ENCODE measurements around the gene MEOX1.
"Not testable (repeated sequence)": the region's sequence is repeated elsewhere in the genome, so short reads cannot be mapped to it uniquely, and the experiment has no call there.

Gene MEOX1

DNA sequence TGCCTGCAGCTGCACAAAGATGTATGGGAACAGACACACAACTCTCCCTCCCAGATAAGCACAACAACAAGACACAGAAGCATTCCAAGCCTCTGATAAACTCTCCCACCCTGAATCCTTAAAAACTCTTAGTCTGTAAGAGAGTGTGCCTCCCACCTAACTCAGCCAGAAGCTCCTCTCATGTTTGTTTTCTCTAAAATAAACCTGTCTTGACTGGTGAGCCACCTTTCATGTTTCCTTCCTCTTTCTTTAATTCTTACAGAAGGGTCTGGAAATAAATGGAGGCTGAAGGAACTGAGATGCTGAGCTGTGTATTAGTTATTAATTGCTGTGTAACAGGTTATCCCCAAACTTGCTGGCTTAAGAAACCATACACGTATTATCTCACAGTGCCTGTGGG, 57.2 kb downstream of the MEOX1 start:
- Histone ChIP-seq H3K36me3 (ENCODE audit: control insufficient read depth in 2 of 2, insufficient read depth in 2 of 2, low read length in 2 of 2) (no peaks in the 10 kb centered on the region), H3K4me3 (ENCODE audit: low read length in 2 of 2) (no peak overlapping the region), H3K9ac (ENCODE audit: low read length in 2 of 2) (no peak overlapping the region), H3K27me3 (ENCODE audit: control insufficient read depth in 1 of 2, insufficient read depth in 2 of 2, low read length in 2 of 2) (no peaks in the 10 kb centered on the region), H3K27ac (ENCODE audit: low read length) (no peak overlapping the region), H3K4me1 (ENCODE audit: control insufficient read depth, insufficient read depth, low read length) (peaks cover 11% of the 10 kb centered on the region), H3K9me3 (ENCODE audit: control insufficient read depth in 2 of 2, low read length in 2 of 2) (no peaks in the 10 kb centered on the region)

DNA sequence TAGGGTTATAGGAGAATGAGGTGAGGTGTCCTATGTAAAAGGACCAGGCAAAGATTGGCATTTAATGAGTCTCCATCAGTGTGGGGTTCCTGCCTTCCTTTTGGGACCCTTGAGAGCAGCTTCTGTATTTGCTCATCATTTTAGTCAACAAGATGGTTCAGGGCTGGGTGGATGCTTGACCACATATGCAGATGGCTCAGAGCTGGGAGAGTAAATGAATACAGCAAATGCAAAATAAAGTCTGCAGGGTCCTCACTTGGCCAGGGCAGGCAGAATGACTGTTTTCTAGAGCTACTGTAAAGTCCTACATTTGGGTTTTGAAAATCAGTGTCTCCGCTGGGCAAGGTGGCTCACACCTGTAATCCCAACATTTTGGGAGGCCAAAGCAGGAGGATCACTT, 58.4 kb downstream of the MEOX1 start:
- no peaks in the 10 kb centered on the region for H3K27me3 ChIP-seq (ENCODE audit: control insufficient read depth in 1 of 2, insufficient read depth in 2 of 2, low read length in 2 of 2)
- H3K4me3 ChIP-seq (ENCODE audit: low read length in 2 of 2) = no peak overlapping the region
- H3K4me1 ChIP-seq (ENCODE audit: control insufficient read depth, insufficient read depth, low read length) = peaks cover 11% of the 10 kb centered on the region
- no peak overlapping the region for H3K9ac ChIP-seq (ENCODE audit: low read length in 2 of 2)
- no peaks in the 10 kb centered on the region for H3K36me3 ChIP-seq (ENCODE audit: control insufficient read depth in 2 of 2, insufficient read depth in 2 of 2, low read length in 2 of 2)
- H3K27ac ChIP-seq (ENCODE audit: low read length) = no peak overlapping the region
- no peaks in the 10 kb centered on the region for H3K9me3 ChIP-seq (ENCODE audit: control insufficient read depth in 2 of 2, low read length in 2 of 2)

DNA sequence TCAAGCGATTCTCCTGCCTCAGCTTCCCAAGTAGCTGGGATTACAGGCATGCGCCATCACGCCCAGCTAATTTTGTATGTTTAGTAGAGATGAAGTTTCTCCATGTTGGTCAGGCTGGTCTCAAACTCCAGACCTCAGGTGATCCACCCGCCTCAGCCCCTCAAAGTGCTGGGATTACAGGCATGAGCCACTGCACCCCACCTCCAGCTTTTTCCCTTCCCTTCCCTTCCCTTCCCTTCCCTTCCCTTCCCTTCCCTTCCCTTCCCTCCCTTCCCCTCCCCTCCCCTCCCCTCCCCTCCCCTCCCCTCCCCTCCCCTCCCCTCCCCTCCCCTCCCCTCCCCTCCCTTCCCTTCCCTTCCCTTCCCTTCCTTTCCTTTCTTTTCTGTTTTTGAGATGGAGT, 59.2 kb downstream of the MEOX1 start:
- not testable (repeated sequence) for H3K27me3 ChIP-seq (ENCODE audit: control insufficient read depth in 1 of 2, insufficient read depth in 2 of 2, low read length in 2 of 2); H3K27ac ChIP-seq (ENCODE audit: low read length); H3K9ac ChIP-seq (ENCODE audit: low read length in 2 of 2); H3K36me3 ChIP-seq (ENCODE audit: control insufficient read depth in 2 of 2, insufficient read depth in 2 of 2, low read length in 2 of 2); H3K4me3 ChIP-seq (ENCODE audit: low read length in 2 of 2); H3K9me3 ChIP-seq (ENCODE audit: control insufficient read depth in 2 of 2, low read length in 2 of 2)
- H3K4me1 ChIP-seq (ENCODE audit: control insufficient read depth, insufficient read depth, low read length) = peaks cover 11% of the 10 kb centered on the region

DNA sequence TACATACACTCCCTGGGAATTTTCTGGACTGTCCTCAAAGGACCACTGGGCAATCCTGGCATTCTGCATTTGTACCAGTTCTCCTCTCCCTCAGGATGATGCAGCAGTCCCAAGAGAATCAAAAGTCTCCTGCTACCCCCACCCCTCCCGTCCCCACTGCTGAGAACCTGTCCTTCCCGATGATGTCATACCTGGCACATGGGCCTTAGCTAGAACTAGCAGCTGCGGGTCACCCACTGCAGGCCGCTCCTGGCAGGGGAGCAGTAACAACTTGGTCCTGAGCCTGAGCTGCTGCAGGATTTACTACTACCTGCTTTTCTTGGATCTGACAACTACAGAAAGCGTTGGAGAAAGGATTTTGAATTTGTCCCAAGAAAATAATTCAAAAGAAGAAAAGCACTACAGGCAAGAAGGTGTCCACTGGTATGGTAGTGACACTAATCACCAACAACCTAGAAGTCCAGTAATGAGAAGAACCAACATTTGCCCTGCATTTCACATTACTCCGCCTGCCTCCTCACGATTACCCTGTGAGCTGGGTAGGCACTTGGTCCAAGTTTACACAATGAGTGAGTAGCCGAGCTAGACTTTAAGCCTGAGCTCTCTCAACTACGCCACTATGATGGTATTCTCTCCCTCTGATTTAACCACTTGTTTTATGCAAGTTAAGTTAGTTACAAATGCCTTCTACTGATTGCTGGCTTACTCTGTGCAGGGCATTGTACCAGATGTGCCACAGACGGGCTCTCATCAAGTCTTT, 60.3 kb downstream of the MEOX1 start:
- Histone ChIP-seq H3K9ac (ENCODE audit: low read length in 2 of 2) (peak overlapping the region in 1 of 2 donors; percentile 13), H3K4me1 (ENCODE audit: control insufficient read depth, insufficient read depth, low read length) (peaks cover 11% of the 10 kb centered on the region), H3K36me3 (ENCODE audit: control insufficient read depth in 2 of 2, insufficient read depth in 2 of 2, low read length in 2 of 2) (no peaks in the 10 kb centered on the region), H3K9me3 (ENCODE audit: control insufficient read depth in 2 of 2, low read length in 2 of 2) (no peaks in the 10 kb centered on the region), H3K27ac (ENCODE audit: low read length) (peak overlapping the region; percentile 58), H3K27me3 (ENCODE audit: control insufficient read depth in 1 of 2, insufficient read depth in 2 of 2, low read length in 2 of 2) (no peaks in the 10 kb centered on the region), H3K4me3 (ENCODE audit: low read length in 2 of 2) (no peak overlapping the region)

DNA sequence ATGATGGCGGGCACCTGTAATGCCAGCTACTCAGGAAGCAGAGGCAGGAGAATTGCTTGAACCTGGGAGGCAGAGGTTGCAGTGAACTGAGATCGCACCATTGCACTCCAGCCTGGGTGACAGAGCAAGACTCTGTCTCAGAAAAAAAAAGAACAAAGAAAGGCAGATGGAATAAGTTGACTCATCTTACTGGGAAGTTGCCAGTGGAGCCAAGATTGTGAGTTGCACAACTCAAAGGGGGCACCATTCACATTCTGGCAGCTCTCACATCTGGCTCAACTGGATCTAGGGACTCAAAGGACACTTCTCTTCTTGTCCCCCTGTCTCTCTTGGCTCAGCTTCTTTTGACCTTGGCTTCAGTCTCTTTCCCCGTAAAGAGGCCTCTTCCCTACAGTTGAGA, 61.9 kb downstream of the MEOX1 start:
- Histone ChIP-seq H3K36me3 (ENCODE audit: control insufficient read depth in 2 of 2, insufficient read depth in 2 of 2, low read length in 2 of 2) (no peaks in the 10 kb centered on the region), H3K4me1 (ENCODE audit: control insufficient read depth, insufficient read depth, low read length) (peaks cover 11% of the 10 kb centered on the region), H3K27me3 (ENCODE audit: control insufficient read depth in 1 of 2, insufficient read depth in 2 of 2, low read length in 2 of 2) (no peaks in the 10 kb centered on the region), H3K9ac (ENCODE audit: low read length in 2 of 2) (no peak overlapping the region), H3K27ac (ENCODE audit: low read length) (no peak overlapping the region), H3K4me3 (ENCODE audit: low read length in 2 of 2) (no peak overlapping the region), H3K9me3 (ENCODE audit: control insufficient read depth in 2 of 2, low read length in 2 of 2) (no peaks in the 10 kb centered on the region)

DNA sequence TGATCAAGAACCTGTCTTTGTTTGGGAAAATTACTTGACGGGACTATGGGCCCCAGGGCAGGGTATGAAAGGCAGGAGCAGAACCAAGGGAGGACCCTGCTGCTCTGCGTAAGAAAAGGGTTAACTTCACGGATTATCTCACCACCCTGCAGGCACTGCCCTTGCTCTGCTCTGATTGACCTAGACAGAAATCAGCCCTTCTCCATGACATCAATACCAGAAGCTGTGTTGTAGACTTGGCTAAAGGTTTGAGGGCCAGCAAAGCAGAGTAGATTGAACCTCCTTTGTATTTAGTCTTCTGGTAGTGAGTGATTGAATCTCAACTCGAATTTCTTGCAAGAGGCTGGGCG, 62.7 kb downstream of the MEOX1 start:
- H3K9ac ChIP-seq (ENCODE audit: low read length in 2 of 2) = no peak overlapping the region
- H3K4me1 ChIP-seq (ENCODE audit: control insufficient read depth, insufficient read depth, low read length) = peaks cover 11% of the 10 kb centered on the region
- no peak overlapping the region for H3K4me3 ChIP-seq (ENCODE audit: low read length in 2 of 2)
- H3K27ac ChIP-seq (ENCODE audit: low read length) = no peak overlapping the region
- H3K9me3 ChIP-seq (ENCODE audit: control insufficient read depth in 2 of 2, low read length in 2 of 2) = no peaks in the 10 kb centered on the region
- no peaks in the 10 kb centered on the region for H3K36me3 ChIP-seq (ENCODE audit: control insufficient read depth in 2 of 2, insufficient read depth in 2 of 2, low read length in 2 of 2)
- H3K27me3 ChIP-seq (ENCODE audit: control insufficient read depth in 1 of 2, insufficient read depth in 2 of 2, low read length in 2 of 2) = no peaks in the 10 kb centered on the region

DNA sequence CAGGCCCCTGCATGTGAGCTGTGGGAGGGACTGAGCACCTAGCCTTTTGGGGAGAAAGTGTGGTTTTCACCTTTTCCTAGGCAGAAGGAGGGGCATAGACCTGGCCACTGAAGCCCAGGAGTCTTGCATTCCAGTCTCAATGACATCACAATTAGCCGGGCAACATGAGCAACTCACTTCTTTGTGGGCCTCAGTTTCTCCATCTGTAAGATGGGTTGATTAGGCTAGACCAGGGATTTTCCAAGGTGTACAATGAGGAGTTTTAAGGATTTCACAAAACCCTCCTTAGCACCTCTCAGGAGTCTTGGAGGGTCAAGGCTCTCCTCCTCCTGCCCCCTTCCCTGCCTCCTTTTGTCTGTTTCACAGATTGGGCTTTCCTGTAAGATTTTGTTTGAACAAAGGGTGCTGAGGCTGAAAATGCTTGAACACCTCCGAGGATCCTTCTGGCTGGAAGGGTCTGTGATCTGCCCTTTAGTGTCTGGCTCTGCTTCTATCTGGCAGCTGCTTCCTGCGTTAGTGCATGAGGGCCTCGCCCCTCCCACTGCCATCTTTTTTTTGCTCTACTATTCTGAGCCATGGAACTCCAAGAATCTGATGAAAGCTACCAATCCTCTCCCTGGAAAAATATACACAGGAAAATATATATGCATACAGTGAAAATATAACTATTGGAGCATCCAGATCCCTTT, 63.2 kb downstream of the MEOX1 start:
- Histone ChIP-seq H3K36me3 (ENCODE audit: control insufficient read depth in 2 of 2, insufficient read depth in 2 of 2, low read length in 2 of 2) (no peaks in the 10 kb centered on the region), H3K27ac (ENCODE audit: low read length) (no peak overlapping the region), H3K27me3 (ENCODE audit: control insufficient read depth in 1 of 2, insufficient read depth in 2 of 2, low read length in 2 of 2) (no peaks in the 10 kb centered on the region), H3K4me1 (ENCODE audit: control insufficient read depth, insufficient read depth, low read length) (peaks cover 11% of the 10 kb centered on the region), H3K4me3 (ENCODE audit: low read length in 2 of 2) (no peak overlapping the region), H3K9me3 (ENCODE audit: control insufficient read depth in 2 of 2, low read length in 2 of 2) (no peaks in the 10 kb centered on the region), H3K9ac (ENCODE audit: low read length in 2 of 2) (no peak overlapping the region)

DNA sequence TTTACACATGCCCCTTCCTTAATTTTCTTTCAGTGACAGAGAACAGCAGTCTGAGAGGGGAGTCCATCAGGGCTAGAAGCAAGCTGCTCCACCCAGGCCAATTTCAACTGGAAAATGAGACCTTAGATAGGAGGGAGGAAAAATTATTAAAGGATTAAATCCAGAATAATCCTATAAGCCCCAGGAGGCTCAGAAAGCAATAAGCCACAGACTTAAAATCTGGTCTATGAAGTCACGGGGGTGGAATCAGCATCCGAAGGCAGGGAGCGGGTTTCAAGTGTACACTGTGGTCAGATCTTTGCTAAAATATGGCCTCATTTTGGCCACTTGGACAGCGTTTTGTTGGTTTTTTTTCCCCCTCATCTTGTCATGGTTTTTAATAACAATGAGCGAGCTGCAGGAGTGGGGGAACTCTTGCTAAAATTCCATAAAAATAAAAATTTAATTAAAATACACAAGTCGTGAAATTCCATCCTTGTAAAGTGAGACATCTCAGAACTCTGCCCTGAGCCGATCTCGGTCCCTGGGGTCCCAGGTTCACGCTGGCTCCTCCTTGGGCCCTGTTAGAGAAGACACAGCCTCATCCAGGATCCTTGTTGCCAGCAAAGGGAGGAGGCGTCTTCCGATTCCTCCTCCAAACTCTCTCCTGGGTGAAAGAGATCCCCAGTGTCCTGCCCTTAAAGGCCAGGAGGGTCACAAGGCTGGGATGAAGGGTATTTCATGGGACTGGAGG, 63.9 kb downstream of the MEOX1 start:
- Histone ChIP-seq H3K36me3 (ENCODE audit: control insufficient read depth in 2 of 2, insufficient read depth in 2 of 2, low read length in 2 of 2) (no peaks in the 10 kb centered on the region), H3K27me3 (ENCODE audit: control insufficient read depth in 1 of 2, insufficient read depth in 2 of 2, low read length in 2 of 2) (no peaks in the 10 kb centered on the region), H3K4me3 (ENCODE audit: low read length in 2 of 2) (no peak overlapping the region), H3K4me1 (ENCODE audit: control insufficient read depth, insufficient read depth, low read length) (peaks cover 11% of the 10 kb centered on the region), H3K27ac (ENCODE audit: low read length) (no peak overlapping the region), H3K9ac (ENCODE audit: low read length in 2 of 2) (no peak overlapping the region), H3K9me3 (ENCODE audit: control insufficient read depth in 2 of 2, low read length in 2 of 2) (no peaks in the 10 kb centered on the region)

DNA sequence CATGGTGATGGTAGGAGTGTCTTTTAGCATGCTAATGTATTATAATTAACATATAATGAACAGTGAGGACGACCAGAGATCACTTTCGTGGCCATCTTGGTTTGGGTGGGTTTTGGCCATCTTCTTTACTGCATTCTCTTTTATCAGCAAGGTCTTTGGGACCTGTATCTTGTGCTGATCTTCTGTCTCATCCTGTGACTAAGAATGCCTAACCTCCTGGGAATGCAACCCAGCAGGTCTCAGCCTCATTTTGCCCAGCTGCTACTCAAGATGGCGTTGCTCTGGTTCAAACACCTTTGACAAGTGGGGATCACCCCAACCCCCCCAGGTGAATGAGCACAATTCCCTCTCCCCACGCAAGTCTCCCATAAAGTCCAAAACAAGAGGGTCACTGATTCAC, 66.3 kb downstream of the MEOX1 start:
- Histone ChIP-seq H3K36me3 (ENCODE audit: control insufficient read depth in 2 of 2, insufficient read depth in 2 of 2, low read length in 2 of 2) (no peaks in the 10 kb centered on the region), H3K27ac (ENCODE audit: low read length) (no peak overlapping the region), H3K27me3 (ENCODE audit: control insufficient read depth in 1 of 2, insufficient read depth in 2 of 2, low read length in 2 of 2) (no peaks in the 10 kb centered on the region), H3K9me3 (ENCODE audit: control insufficient read depth in 2 of 2, low read length in 2 of 2) (no peaks in the 10 kb centered on the region), H3K9ac (ENCODE audit: low read length in 2 of 2) (no peak overlapping the region), H3K4me3 (ENCODE audit: low read length in 2 of 2) (no peak overlapping the region), H3K4me1 (ENCODE audit: control insufficient read depth, insufficient read depth, low read length) (peaks cover 13% of the 10 kb centered on the region)

DNA sequence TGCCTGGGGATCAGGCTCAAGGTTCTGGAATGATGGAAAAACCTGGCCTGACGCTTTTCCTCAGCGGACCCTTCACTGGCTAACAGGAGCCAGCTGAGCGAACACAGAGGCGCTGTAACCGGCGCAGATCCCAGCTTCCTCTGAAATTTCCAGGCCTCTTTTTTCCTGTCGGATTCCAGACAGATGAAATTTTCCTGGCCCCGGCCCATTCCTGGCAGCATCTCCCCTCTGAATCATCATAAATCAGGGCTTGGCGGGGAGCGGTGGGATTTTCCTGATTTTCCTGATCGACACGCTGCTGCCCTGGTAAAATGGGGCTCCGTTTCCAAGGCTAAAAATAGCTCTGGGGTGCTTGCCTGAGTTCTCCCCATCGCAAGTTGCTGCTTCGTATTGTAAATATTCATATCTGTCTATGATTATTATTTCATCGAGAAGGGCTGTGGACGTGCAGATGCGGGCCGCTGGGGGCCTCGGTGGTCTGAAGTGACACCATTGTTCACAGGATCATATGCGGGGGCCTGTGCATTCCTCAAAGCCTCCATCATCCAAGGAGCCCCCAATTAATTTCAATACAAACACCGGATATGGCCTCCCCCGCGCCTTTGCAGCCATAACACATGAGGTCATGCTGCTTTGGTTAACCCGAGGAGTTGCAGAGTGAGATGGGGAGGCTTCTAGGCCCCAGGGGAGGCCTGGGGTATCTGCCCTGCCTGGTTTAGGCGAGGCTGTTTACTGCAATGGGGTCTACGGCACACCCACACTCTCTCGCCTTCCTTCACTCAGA, 69.8 kb downstream of the MEOX1 start:
- Histone ChIP-seq H3K36me3 (ENCODE audit: control insufficient read depth in 2 of 2, insufficient read depth in 2 of 2, low read length in 2 of 2) (no peaks in the 10 kb centered on the region), H3K4me3 (ENCODE audit: low read length in 2 of 2) (peak overlapping the region; percentile 43 to 54), H3K9me3 (ENCODE audit: control insufficient read depth in 2 of 2, low read length in 2 of 2) (no peaks in the 10 kb centered on the region), H3K27me3 (ENCODE audit: control insufficient read depth in 1 of 2, insufficient read depth in 2 of 2, low read length in 2 of 2) (no peaks in the 10 kb centered on the region), H3K27ac (ENCODE audit: low read length) (peak overlapping the region; percentile 60), H3K4me1 (ENCODE audit: control insufficient read depth, insufficient read depth, low read length) (peaks cover 13% of the 10 kb centered on the region), H3K9ac (ENCODE audit: low read length in 2 of 2) (peak overlapping the region; percentile 0 to 51)
